HCT116 (cell line): Measurements from ENCODE around the gene DDX54. TPM values are rescaled to one million over a fixed set of nuclear protein-coding genes. Genes with fewer than 3 reads are reported as not detected.

Experiments
- ATAC-seq: fragments of 200-7000 bp; cut with Tn5 transposase; 2 replicates; pipeline ENCODE4 v1.9.1; 2020; ENCODE audit warnings: mild to moderate bottlenecking, moderate library complexity
- BruUV-seq: library from RNA; stranded (reverse); fragments of 400-500 nt; replicated peaks from 2 replicates; lab custom pipeline; 2021; lab: Mats Ljungman, UMichigan
- CTCF ChIA-PET: fragments of 300-600 bp; sonication (Branson Sonifier 250); formaldehyde crosslinking; loops from one replicate; lab custom pipeline; 2021; ENCODE audit warnings: antibody characterized with exemption; lab: Charles Lee
- POLR2A ChIA-PET: fragments of 300-600, 350-600 bp; sonication (Branson Sonifier 250); formaldehyde crosslinking; loops from one replicate; lab custom pipeline; 2021; ENCODE audit warnings: antibody characterized with exemption; lab: Charles Lee
- RAD21 ChIA-PET, 2 experiments: fragments of 300-600 bp; sonication (Branson Sonifier 250); formaldehyde crosslinking; loops; one replicate each; lab custom pipeline; 2023; ENCODE audit warnings: low total read pairs in 2 of 2; ENCODE audit not compliant: uncharacterized antibody in 2 of 2, unreplicated experiment in 2 of 2, low non-redundant PET in 1 of 2; lab: Charles Lee
- DNase-seq: peaks from one replicate; pipeline ENCODE4 v3.0.0-alpha.2; 2010; ENCODE audit warnings: low read depth, low spot score
- H2AFZ ChIP-seq: fragments of 200-600 bp; shearing (Covaris generic), sonication (generic); 2 replicates; pipeline ENCODE4 v1.6.1; 2017; ENCODE audit warnings: low read depth, mixed run types, mixed read lengths, antibody characterized with exemption, low read length; ENCODE audit not compliant: poor library complexity, severe bottlenecking
- H3K27ac ChIP-seq: 2 replicates; pipeline ENCODE4 v1.5.1; 2012; ENCODE audit warnings: low read depth, low read length
- H3K27me3 ChIP-seq: fragments of 200-600 bp; sonication (generic); 2 replicates; pipeline ENCODE4 v1.6.1; 2016; ENCODE audit warnings: mixed run types, low read length, mixed read lengths; ENCODE audit not compliant: insufficient read depth
- H3K36me3 ChIP-seq, 2 experiments: fragments of 200-500 bp in 1 of 2; fragments of 200-600 bp in 1 of 2; sonication (Bioruptor generic) in 1 of 2; sonication (generic) in 1 of 2; 2 replicates each; pipeline versions ENCODE4 v1.5.1 to v1.6.1; 2014 to 2016; ENCODE audit warnings: low read length in 2 of 2, inconsistent platforms in 1 of 2, mixed read lengths in 1 of 2, mixed run types in 1 of 2; ENCODE audit not compliant: insufficient read depth in 2 of 2, control insufficient read depth in 1 of 2
- H3K4me1 ChIP-seq, 2 experiments: fragments of 200-600 bp in 1 of 2; sonication (generic) in 1 of 2; 2 replicates each; pipeline versions ENCODE4 v1.5.1 to v1.6.1; 2012 to 2017; ENCODE audit warnings: low read length in 2 of 2, inconsistent platforms in 1 of 2, mild to moderate bottlenecking in 1 of 2, mixed read lengths in 1 of 2, mixed run types in 1 of 2, moderate library complexity in 1 of 2; ENCODE audit not compliant: insufficient read depth in 2 of 2, control insufficient read depth in 1 of 2
- H3K4me2 ChIP-seq: fragments of 200-600 bp; sonication (generic); 2 replicates; pipeline ENCODE4 v1.6.1; 2017; ENCODE audit warnings: mixed run types, low read length, mixed read lengths
- H3K4me3 ChIP-seq, 2 experiments: fragments of 200-600 bp in 1 of 2; sonication (generic) in 1 of 2; replicated peaks in 1 of 2; 2 replicates each; pipeline ENCODE4 v1.5.1; 2011 to 2016; ENCODE audit warnings: low read length in 2 of 2, control low read depth in 1 of 2, low read depth in 1 of 2, mild to moderate bottlenecking in 1 of 2, mixed read lengths in 1 of 2, mixed run types in 1 of 2
- H3K79me2 ChIP-seq: fragments of 200-600 bp; sonication (generic); 2 replicates; pipeline ENCODE4 v1.6.1; 2017; ENCODE audit warnings: mild to moderate bottlenecking, mixed run types, low read length, moderate library complexity, mixed read lengths; ENCODE audit not compliant: insufficient read depth
- H3K9ac ChIP-seq: fragments of 200-600 bp; sonication (generic); 2 replicates; pipeline ENCODE4 v1.6.1; 2016; ENCODE audit warnings: low read length, mixed read lengths
- H3K9me2 ChIP-seq: fragments of 200-600 bp; sonication (generic), shearing (Covaris generic); 2 replicates; pipeline ENCODE4 v1.6.1; 2017; ENCODE audit warnings: mixed run types, mild to moderate bottlenecking, moderate library complexity; ENCODE audit not compliant: insufficient read depth
- H3K9me3 ChIP-seq, 2 experiments: fragments of 200-500 bp in 1 of 2; fragments of 200-600 bp in 1 of 2; sonication (Bioruptor generic) in 1 of 2; sonication (generic) in 1 of 2; 2 replicates each; pipeline ENCODE4 v1.6.1; 2014 to 2017; ENCODE audit warnings: low read length in 2 of 2, mixed read lengths in 2 of 2, inconsistent platforms in 1 of 2, low read depth in 1 of 2, mild to moderate bottlenecking in 1 of 2, mixed run types in 1 of 2, moderate library complexity in 1 of 2; ENCODE audit not compliant: control insufficient read depth in 1 of 2, insufficient read depth in 1 of 2
- H4K20me1 ChIP-seq: fragments of 200-600 bp; sonication (generic), shearing (Covaris generic); 2 replicates; pipeline ENCODE4 v1.6.1; 2017; ENCODE audit warnings: mixed run types, mild to moderate bottlenecking, moderate library complexity; ENCODE audit not compliant: insufficient read depth
- CTCF ChIP-seq, 3 experiments: fragments of 200-600 bp in 1 of 3; sonication (generic) in 1 of 3; IDR thresholded peaks in 2 of 3; conservative IDR thresholded peaks in 1 of 3; 2 replicates each; pipeline ENCODE4 v1.5.1; 2012 to 2017; ENCODE audit warnings: low read depth in 2 of 3, low read length in 2 of 3, antibody characterized with exemption in 1 of 3, borderline replicate concordance in 1 of 3, control low read depth in 1 of 3, mild to moderate bottlenecking in 1 of 3, mixed read lengths in 1 of 3, mixed run types in 1 of 3, moderate library complexity in 1 of 3; ENCODE audit not compliant: insufficient read depth in 1 of 3
- EGR1 ChIP-seq: IDR thresholded peaks from 2 replicates; pipeline ENCODE4 v1.6.1; 2012; ENCODE audit warnings: low read depth
- ELF1 ChIP-seq: IDR thresholded peaks from 2 replicates; pipeline ENCODE4 v1.6.1; 2012; ENCODE audit warnings: low read depth, borderline replicate concordance
- JUND ChIP-seq: IDR thresholded peaks from 2 replicates; pipeline ENCODE4 v1.6.1; 2012
- POLR2AphosphoS5 ChIP-seq: IDR thresholded peaks from 2 replicates; pipeline ENCODE4 v1.6.1; 2011; ENCODE audit warnings: mild to moderate bottlenecking, low read depth, low read length, moderate library complexity
- RAD21 ChIP-seq: IDR thresholded peaks from 2 replicates; pipeline ENCODE4 v1.6.1; 2012; ENCODE audit warnings: low read depth, mild to moderate bottlenecking
- SP1 ChIP-seq: IDR thresholded peaks from 2 replicates; pipeline ENCODE4 v1.6.1; 2012; ENCODE audit warnings: low read depth
- SRF ChIP-seq: IDR thresholded peaks from 2 replicates; pipeline ENCODE4 v1.6.1; 2012; ENCODE audit warnings: low read depth
- TCF7L2 ChIP-seq: IDR thresholded peaks from 2 replicates; pipeline ENCODE4 v1.7.0; 2011; ENCODE audit warnings: borderline replicate concordance, inconsistent platforms; ENCODE audit not compliant: insufficient read depth, insufficient read length; ENCODE audit errors: extremely low read depth
- YY1 ChIP-seq: IDR thresholded peaks from 2 replicates; pipeline ENCODE4 v1.6.1; 2011; ENCODE audit warnings: low read length, low read depth, moderate library complexity, mild to moderate bottlenecking; ENCODE audit not compliant: insufficient replicate concordance; ENCODE audit errors: extremely low read depth
- intact Hi-C: fragments of 100-400 bp; cut with micrococcal nuclease; formaldehyde crosslinking; loops from 2 replicates; pipeline ENCODE4 v1.10.0; 2022
- total RNA-seq: library from RNA; stranded (reverse); gene quantifications from one replicate; pipeline ENCODE4 v1.2.1, GENCODE V29; 2021; ENCODE audit not compliant: unreplicated experiment
- TF ChIP-seq, protein P1 (sequence below): IDR thresholded peaks from 2 replicates; pipeline ENCODE4 v1.6.1; 2012; ENCODE audit warnings: low read depth
- TF ChIP-seq, protein P2 (sequence below): IDR thresholded peaks from 2 replicates; pipeline ENCODE4 v1.6.1; 2011; ENCODE audit warnings: mild to moderate bottlenecking, low read length, moderate library complexity; ENCODE audit not compliant: insufficient replicate concordance; ENCODE audit errors: extremely low read depth
- TF ChIP-seq, protein P3 (sequence below): IDR thresholded peaks from 2 replicates; pipeline ENCODE4 v1.6.1; 2012

DDX54 gene
- total RNA-seq, 1 experiment from 2014 or later = 110 TPM

DNA sequence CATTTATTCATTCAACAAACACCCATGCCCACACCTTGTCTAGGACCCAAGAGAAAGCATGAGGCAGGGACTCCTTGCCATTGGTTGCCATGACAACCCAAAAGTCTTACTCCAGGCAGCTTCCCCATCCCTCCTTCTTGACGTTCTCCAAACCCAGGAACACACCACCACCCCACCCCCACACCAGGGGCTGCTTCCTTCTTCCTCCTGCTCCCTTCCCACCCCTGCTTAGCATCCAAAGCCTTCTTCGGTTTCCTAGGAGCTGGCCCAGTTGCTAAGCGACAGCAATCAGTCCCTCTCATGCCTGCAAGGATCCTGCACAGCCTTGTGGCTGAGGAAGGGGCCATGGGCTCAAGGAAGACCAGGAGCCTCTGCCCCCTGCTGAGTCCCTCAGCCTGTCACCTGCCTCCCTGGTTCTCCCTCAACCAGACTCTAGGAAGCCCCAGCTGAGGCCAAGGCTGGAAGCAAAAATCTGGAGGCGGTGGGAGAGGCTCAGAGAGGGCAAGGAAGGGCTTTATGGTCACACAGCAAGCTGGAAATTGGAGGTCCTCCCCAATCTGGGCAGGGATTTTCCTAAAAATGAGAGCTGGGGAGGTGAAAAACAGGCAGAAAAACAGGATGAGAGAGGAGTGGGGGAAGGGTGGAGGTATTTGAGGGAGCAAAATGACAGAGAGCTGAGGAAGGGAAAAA is 65.2 kb downstream of the DDX54 start (continued):
- TF ChIP-seq, protein P1, sequence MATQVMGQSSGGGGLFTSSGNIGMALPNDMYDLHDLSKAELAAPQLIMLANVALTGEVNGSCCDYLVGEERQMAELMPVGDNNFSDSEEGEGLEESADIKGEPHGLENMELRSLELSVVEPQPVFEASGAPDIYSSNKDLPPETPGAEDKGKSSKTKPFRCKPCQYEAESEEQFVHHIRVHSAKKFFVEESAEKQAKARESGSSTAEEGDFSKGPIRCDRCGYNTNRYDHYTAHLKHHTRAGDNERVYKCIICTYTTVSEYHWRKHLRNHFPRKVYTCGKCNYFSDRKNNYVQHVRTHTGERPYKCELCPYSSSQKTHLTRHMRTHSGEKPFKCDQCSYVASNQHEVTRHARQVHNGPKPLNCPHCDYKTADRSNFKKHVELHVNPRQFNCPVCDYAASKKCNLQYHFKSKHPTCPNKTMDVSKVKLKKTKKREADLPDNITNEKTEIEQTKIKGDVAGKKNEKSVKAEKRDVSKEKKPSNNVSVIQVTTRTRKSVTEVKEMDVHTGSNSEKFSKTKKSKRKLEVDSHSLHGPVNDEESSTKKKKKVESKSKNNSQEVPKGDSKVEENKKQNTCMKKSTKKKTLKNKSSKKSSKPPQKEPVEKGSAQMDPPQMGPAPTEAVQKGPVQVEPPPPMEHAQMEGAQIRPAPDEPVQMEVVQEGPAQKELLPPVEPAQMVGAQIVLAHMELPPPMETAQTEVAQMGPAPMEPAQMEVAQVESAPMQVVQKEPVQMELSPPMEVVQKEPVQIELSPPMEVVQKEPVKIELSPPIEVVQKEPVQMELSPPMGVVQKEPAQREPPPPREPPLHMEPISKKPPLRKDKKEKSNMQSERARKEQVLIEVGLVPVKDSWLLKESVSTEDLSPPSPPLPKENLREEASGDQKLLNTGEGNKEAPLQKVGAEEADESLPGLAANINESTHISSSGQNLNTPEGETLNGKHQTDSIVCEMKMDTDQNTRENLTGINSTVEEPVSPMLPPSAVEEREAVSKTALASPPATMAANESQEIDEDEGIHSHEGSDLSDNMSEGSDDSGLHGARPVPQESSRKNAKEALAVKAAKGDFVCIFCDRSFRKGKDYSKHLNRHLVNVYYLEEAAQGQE = no peak
- TF ChIP-seq RAD21 (no peak), JUND (no peak), POLR2AphosphoS5 (no peak), SRF (no peak), EGR1 (no peak), SP1 (no peak), ELF1 (no peak)
- TF ChIP-seq, protein P2, sequence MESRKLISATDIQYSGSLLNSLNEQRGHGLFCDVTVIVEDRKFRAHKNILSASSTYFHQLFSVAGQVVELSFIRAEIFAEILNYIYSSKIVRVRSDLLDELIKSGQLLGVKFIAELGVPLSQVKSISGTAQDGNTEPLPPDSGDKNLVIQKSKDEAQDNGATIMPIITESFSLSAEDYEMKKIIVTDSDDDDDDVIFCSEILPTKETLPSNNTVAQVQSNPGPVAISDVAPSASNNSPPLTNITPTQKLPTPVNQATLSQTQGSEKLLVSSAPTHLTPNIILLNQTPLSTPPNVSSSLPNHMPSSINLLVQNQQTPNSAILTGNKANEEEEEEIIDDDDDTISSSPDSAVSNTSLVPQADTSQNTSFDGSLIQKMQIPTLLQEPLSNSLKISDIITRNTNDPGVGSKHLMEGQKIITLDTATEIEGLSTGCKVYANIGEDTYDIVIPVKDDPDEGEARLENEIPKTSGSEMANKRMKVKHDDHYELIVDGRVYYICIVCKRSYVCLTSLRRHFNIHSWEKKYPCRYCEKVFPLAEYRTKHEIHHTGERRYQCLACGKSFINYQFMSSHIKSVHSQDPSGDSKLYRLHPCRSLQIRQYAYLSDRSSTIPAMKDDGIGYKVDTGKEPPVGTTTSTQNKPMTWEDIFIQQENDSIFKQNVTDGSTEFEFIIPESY = no peak

- H3K36me3 ChIP-seq = no peaks in the 10 kb centered on the region
- no peaks in the 10 kb centered on the region for H3K9me2 ChIP-seq
- H3K27me3 ChIP-seq = no peaks in the 10 kb centered on the region
- no TSS peak for BruUV-seq
- RAD21 ChIA-PET = no interaction called here
- no peak for ATAC-seq
- H3K9me3 ChIP-seq = no peaks in the 10 kb centered on the region
- H3K9ac ChIP-seq = no peak overlapping the region
- POLR2A ChIA-PET = no interaction called here
- no peak overlapping the region for H2AFZ ChIP-seq
- intact Hi-C loops = no loop called here
- CTCF ChIA-PET = no interaction called here
- no peak for DNase-seq
- no peak overlapping the region for H3K27ac ChIP-seq
- H4K20me1 ChIP-seq = no peaks in the 10 kb centered on the region
- no peaks in the 10 kb centered on the region for H3K79me2 ChIP-seq
- H3K4me3 ChIP-seq = no peak overlapping the region
- no peak overlapping the region for H3K4me2 ChIP-seq
- H3K4me1 ChIP-seq = peaks cover 0 to 9% of the 10 kb centered on the region in 2 experiments; a peak in 2 of 4 replicates
- TF ChIP-seq, protein P3, sequence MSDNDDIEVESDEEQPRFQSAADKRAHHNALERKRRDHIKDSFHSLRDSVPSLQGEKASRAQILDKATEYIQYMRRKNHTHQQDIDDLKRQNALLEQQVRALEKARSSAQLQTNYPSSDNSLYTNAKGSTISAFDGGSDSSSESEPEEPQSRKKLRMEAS = no peak
- TF ChIP-seq TCF7L2 = no peak
- TF ChIP-seq YY1 = no peak
- no peak for TF ChIP-seq CTCF (IDR thresholded peaks at IDR 0.05 in 2 of 3, conservative IDR thresholded peaks at IDR 0.05 in 1 of 3; ENCODE audit: borderline replicate concordance in 1 of 3, insufficient read depth in 1 of 3, low read depth in 2 of 3, low read length in 2 of 3)
- no peak for TF ChIP-seq EGR1
These were observed 67.1 kb downstream of the DDX54 start for GRCh38 chr12:113118142-113118541.
